Measurements from ENCODE around the gene SLC25A14.

DNA sequence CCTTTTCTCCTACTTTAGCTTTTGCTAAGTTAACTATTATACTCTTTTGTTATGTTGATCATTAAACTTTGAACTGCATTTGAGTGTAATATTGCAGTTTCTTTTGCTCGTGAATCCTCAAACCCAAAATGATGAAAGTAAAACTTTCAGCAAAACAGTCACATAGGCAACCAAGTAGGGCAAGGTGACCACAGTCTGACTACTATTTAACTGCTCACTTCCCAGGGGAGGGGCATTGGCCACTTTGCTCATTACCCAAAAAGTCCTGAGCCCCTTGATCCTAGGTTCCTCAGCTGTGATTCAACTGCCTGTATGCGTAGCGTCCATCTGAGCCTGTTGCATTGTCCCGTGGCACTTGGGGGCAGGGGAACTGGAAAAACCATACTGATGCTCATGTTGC, 79.0 kb downstream of the SLC25A14 start:
- TF ChIP-seq, protein P1, sequence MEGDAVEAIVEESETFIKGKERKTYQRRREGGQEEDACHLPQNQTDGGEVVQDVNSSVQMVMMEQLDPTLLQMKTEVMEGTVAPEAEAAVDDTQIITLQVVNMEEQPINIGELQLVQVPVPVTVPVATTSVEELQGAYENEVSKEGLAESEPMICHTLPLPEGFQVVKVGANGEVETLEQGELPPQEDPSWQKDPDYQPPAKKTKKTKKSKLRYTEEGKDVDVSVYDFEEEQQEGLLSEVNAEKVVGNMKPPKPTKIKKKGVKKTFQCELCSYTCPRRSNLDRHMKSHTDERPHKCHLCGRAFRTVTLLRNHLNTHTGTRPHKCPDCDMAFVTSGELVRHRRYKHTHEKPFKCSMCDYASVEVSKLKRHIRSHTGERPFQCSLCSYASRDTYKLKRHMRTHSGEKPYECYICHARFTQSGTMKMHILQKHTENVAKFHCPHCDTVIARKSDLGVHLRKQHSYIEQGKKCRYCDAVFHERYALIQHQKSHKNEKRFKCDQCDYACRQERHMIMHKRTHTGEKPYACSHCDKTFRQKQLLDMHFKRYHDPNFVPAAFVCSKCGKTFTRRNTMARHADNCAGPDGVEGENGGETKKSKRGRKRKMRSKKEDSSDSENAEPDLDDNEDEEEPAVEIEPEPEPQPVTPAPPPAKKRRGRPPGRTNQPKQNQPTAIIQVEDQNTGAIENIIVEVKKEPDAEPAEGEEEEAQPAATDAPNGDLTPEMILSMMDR (conservative IDR thresholded peaks at IDR 0.05 in 1 of 2, IDR thresholded peaks at IDR 0.05 in 1 of 2; ENCODE audit: low read depth in 1 of 2, low read length in 2 of 2): no peak
- TF ChIP-seq EZH2 (IDR thresholded peaks at IDR 0.05; ENCODE audit: low read length, missing control alignments): no peak

All from fibroblast of lung (primary cell).